Measurements from ENCODE around the gene ASTN2. TPM values are rescaled to one million over a fixed set of nuclear protein-coding genes. Genes with fewer than 3 reads are reported as not detected.

The ASTN2 gene
- total and polyA plus RNA-seq, 10 of the 15 experiments (the other 5 are each of a cell fraction or from before 2014, with no cell fraction given): 1.4 to 15.7 (median 7.0) TPM

GRCh38 chr9:116628716-116629115 lies 786.1 kb downstream of the ASTN2 start (continued):
- TF ChIP-seq NKRF (conservative IDR thresholded peaks at IDR 0.05) (no peak), YY1 (IDR thresholded peaks at IDR 0.05; ENCODE audit: low read depth, low read length) (no peak), SKIL (IDR thresholded peaks at IDR 0.05; ENCODE audit: low read depth, poor library complexity, severe bottlenecking) (no peak), ZNF592 (IDR thresholded peaks at IDR 0.05) (no peak), MYC (IDR thresholded peaks at IDR 0.05; ENCODE audit: insufficient read depth, insufficient read length, insufficient replicate concordance, low read length, severe bottlenecking) (no peak), BRCA1 (IDR thresholded peaks at IDR 0.05; ENCODE audit: low read depth, low read length) (no peak), BCL3 (IDR thresholded peaks at IDR 0.05; ENCODE audit: borderline replicate concordance, insufficient read depth, low read depth, low read length, poor library complexity, severe bottlenecking) (no peak), IRF4 (IDR thresholded peaks at IDR 0.05; ENCODE audit: low read depth, low read length) (no peak), E2F8 (IDR thresholded peaks at IDR 0.05; ENCODE audit: low read depth, partially characterized antibody) (no peak), MXI1 (IDR thresholded peaks at IDR 0.05; ENCODE audit: low read depth, low read length) (no peak), ATF7 (IDR thresholded peaks at IDR 0.05; ENCODE audit: low read depth) (no peak), SMARCA5 (IDR thresholded peaks at IDR 0.05) (no peak), TBL1XR1 (IDR thresholded peaks at IDR 0.05; ENCODE audit: low read depth, low read length) (no peak), NR2F1 (conservative IDR thresholded peaks at IDR 0.05) (no peak)
